ENCODE data around the gene CNN2.

The CNN2 gene

DNA sequence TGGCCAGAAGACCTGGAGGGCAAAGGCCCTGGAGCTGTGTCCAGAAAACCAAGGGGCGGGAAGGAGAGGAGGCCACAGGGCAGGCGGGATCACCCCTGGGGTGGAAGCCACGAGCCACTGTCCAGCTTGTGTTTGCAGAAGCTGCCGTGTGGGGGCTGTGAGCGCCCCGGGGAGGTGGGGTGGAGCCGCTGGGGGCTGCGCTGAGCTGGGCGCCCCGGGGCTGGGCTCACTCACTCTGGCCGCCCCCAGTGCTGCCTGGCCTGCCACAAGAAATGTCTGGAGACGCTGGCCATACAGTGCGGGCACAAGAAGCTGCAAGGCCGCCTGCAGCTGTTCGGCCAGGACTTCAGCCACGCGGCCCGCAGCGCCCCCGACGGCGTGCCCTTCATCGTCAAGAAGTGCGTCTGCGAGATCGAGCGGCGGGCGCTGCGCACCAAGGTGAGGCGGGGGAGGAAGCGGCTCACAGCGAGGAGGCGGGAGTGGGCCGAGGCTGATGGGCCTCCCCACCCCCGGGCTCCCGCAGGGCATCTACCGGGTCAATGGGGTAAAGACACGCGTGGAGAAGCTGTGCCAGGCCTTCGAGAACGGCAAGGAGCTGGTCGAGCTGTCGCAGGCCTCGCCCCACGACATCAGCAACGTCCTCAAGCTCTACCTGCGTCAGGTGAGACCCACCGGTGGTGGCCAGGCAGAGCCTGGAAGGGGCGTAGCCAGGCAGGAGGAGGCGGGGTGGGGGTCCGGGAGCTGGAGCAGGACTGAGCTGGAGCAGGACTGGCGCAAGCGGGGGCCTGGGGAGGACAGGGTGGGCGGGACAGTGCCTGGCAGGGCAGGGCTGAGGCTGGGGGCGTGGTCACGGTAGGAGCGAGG is 55.1 kb downstream of the CNN2 start:
- DNase-seq (ENCODE audit: low read depth) = no peak

DNA sequence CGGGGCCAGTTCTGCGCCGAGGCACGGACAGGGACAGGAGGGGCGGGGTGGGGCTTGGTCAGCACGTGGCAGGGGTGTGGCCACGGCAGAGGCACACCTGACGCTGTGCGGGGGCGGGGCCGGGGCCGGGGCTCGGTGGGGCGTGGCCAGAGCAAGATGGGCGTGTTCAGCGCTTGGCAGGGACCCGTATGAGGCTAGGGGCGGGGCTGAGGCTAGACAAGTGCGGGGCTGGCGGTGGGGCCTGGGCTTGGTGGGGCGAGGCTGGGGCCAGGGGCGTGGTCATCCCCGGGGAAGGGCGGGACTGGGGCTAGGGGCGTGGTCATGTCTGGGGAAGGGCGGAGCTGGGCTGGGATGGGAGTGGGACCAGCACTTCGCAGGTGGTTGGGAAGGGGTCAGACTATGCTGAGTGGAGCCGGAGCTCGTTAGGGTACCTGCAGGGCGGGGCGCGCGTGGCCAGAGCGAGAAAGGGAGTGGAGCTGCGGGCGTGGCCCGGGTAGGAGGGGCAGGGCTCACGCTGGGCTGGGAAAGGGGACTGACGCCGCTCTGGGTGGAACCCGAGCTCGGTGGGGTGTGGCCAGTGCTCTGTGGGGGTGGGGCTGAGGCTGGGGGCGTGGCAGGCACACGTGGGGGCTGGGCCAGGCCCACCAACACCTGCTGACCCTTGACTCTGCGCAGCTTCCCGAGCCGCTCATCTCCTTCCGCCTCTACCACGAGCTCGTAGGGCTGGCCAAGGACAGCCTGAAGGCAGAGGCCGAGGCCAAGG is 55.9 kb downstream of the CNN2 start:
- DNase-seq (ENCODE audit: low read depth) = no peak

DNA sequence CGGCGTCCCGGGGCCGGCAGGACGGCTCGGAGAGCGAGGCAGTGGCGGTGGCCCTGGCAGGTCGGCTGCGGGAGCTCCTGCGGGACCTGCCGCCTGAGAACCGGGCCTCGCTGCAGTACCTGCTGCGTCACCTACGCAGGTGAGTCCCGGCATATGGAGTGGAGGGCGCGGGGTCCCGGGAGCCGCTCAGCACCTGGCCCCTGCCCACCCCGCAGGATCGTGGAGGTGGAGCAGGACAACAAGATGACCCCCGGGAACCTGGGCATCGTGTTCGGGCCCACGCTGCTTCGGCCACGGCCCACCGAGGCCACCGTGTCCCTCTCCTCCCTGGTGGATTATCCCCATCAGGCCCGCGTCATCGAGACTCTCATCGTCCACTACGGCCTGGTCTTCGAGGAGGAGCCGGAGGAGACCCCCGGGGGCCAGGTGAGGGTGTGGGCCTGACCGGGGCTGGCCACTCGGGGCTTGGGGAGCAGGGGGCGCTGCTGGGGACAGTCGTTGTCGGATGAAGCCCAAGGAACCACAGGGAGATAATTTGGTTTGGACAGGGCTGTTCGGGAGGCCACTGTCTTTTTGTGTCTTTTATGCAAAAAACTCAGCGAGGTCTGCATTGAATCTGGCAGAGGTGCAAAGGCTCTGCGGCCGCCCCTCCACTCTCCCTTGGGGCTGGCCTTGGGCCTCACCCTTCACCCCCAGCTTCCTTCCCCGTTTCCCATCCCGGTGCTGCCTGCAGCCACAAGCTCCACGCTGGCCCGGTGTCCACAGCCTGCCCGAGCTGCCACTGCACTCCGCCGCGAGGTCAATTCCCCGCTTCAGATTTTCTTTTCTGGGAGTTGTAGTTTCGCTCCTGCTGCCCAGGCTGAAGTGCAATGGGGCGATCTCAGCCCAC is 56.8 kb downstream of the CNN2 start:
- no peak for DNase-seq (ENCODE audit: low read depth)

DNA sequence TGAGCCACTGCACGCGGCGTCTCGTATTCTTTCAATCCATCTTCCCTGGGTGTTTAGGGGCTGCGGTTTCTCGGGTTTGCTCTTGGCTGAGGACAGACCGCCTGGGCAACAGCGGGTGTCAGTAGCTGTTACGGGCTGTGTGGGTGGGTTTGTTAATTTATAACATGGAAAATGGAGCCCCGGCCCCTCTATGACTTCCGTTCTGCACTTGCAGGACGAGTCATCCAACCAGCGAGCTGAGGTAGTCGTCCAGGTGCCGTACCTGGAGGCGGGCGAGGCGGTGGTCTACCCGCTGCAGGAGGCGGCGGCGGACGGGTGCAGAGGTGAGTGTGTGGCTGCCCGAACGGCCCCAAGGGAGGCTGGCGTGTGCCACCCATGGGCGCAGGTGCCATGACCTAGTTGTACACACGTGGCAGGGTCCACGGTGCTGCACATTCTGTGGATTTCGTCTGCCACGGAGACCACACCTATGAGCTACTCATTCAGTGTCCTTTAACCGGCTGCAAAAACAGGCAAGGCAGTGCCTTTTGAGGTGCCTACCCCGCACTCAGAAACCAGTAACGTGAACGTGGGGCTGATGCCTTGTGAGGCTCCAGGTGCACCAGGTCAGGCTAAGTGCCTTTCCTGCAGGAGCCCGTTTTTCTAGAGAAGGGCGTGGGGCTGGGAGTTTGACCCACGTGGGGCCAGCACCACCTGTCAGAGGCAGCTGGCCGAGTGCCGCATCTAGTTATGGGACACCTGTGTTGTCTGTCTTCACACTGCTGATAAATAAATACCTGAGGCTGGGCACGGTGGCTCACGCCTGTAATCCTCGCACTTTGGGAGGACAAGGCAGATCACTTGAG is 57.8 kb downstream of the CNN2 start:
- no peak for DNase-seq (ENCODE audit: low read depth)

DNA sequence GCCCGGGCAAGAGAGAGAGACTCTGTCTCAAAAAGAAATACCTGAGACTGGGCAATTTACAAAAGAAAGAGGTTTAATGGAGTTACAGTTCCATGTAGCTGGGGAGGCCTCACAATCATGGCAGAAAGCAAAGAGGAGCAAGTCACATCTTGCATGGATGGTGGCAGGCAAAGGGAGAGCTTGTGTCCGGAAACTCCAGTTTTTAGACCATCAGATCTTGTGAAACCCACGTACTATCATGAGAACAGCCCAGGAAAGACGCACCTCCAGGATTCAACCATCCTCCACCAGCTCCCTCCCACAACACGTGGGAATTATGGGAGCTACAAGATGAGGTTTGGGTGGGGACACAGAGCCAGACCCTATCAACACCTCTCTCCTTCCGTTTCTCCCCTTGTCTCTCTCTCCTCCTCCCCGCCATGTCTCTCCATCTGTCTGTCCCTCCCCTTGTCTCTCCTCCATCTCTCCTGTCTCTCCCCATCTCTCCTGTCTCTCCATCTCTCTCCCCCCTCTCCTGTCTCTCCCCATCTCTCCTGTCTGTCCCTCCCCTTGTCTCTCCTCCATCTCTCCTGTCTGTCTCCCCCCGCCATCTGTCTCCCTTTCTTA is 58.7 kb downstream of the CNN2 start:
- DNase-seq (ENCODE audit: low read depth) = no peak

DNA sequence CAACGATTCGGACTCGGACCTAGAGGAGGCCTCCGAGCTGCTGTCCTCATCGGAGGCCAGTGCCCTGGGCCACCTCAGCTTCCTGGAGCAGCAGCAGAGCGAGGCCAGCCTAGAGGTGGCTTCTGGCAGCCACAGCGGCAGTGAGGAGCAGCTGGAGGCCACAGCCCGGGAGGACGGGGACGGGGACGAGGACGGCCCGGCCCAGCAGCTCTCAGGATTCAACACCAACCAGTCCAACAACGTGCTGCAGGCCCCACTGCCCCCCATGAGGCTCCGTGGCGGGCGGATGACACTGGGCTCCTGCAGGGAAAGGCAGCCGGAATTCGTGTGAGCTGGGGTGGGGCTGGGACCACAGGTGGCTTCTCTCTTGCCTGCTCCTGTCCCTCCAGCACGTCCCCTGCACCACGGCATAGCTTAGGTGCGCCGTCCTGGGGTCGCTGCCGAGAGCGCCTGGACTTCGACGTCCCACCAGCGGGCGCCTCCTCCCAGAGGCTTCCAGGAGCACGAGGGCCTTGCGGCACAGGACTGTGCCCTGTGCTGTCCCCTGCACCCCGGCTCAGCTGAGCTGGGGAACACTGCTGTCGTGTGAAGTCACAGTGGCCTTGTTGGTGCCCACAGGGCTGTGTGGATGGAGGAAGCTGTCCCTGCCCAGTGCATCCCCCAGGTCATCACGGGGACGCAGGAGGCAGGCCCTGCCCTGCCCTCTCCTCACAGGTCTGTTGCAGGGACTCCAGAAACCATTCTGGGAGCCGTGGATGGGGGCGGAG is 59.5 kb downstream of the CNN2 start:
- DNase-seq (ENCODE audit: low read depth) = no peak

DNA sequence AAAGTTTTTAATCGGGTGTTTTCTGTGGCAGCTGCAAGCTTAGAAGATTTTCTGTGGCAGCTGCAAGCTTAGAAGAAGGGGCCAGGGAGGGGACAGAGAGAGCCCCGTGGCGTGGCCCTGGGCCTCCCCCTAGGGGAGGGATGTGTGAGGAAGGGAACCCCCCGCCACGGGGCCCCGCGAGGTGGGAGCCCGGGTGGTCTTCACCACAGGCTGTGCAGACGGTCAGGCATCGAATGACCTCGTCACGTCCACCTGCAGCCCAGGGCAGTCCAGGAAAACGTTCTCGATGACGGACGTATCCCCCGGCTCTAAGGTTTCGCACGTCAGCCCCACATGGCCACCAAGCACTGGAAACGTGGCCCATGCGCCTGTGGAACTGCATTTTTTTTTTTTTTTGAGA is 60.2 kb downstream of the CNN2 start:
- DNase-seq (ENCODE audit: low read depth) = no peak

DNA sequence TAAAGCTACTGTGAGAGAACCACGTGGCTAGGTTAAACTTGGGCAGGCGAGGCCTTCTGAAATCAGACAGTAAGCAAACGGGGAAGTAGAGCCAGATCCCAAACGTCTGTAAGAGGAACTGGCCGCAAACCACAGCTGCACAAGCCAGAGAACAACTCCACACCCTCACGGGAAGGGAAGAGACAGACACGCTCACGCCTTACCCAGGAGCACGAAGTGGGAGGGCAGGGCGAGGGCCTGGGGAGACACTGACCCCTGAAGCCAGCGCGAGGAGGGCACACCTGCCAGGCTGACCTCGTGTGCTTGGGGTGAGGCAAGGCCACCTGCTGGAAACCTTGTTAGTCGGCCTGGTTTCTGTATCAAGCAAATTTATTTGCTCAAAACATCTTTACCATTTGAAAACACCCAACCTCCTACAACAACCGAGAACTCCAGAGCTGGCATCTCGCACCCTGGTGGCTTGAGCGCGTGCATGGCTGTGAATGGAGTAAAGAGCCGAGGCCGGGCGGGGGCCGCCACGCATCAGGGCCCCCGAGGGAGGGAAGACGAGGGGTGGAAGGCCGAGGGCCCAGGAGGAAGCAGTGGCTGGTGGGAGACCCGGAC is 61.5 kb downstream of the CNN2 start:
- no peak for DNase-seq (ENCODE audit: low read depth)

DNA sequence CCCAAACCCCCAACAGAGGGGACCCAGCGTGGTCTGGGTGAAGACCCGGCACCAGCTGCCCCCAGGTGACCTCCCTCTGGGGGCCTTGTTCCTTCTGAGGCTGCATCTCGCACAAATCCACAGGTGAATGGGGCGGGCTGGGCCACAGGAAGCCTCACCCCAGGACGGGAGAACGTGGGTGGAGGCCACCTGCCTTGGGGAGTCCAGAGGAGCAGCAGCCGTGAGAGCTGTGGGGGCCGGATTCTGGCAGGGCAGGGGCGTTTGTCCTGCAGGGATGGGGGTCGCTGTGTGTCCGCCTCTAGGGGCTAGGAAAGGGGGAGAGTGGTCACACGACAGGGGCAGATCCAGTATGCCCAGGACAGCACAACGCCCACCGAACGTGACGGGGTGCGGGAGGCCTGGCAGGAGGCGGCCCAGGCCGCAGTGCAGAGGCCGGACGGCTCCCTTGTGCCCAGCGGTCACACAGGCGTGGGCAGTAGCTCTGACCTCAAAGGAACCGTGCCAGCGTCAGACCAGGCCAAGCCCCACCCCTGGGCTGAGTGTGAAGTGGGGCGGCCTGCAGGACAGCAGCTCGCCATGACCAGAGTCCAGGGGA is 62.1 kb downstream of the CNN2 start:
- DNase-seq (ENCODE audit: low read depth) = no peak
